GM19468 (cell line): Measurements from ENCODE around the gene SLC15A4.
"Not testable (repeated sequence)": the region's sequence is repeated elsewhere in the genome, so short reads cannot be mapped to it uniquely, and the experiment has no call there.

Experiments
- ATAC-seq: cut with Tn5 transposase; IDR thresholded peaks from one replicate; pipeline ENCODE4 v1.9.1; 2021; ENCODE audit warnings: mild to moderate bottlenecking, moderate library complexity, moderate number of reproducible peaks; ENCODE audit not compliant: unreplicated experiment; ENCODE audit errors: extremely low read depth

SLC15A4 gene

DNA sequence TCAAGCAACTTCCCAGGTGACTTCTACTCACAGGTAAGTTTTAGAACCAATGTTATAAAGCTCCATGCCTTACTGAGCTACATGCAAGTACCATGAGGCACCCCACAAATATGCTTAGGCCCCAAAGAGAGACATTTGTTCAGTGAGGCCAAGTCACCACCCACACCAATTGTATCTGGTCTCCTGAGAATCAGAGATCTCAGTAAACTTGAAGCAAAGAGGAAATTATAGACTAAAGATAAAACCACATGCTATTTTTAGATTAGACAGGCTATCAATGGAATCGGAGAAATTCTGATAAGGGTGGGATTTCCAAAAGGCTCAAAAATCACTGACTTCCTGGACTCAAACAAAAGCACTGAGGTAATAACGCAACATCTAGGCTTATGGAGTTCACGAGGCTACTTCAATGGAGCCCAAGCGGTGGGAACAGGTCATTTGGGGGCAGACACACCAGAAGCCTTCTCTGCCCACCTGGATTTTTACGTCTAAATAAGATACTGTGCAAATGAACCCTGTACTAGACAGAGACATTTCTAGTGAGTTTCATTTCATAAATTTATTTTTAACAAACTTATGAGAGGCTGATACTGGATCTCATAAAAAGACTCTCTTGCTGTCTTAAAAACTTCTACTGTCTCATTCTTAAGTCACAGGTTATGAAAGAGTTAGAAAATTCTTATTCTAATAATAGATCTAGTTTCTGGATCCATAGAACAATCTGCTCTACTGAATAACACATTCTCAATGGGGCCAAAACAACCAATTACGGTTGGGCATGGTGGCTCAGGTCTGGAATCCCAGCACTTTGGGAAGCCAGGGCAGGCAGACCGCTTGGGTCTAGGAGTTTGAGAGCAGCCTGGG lies 7.7 kb downstream of the SLC15A4 start:
- ATAC-seq: no peak

DNA sequence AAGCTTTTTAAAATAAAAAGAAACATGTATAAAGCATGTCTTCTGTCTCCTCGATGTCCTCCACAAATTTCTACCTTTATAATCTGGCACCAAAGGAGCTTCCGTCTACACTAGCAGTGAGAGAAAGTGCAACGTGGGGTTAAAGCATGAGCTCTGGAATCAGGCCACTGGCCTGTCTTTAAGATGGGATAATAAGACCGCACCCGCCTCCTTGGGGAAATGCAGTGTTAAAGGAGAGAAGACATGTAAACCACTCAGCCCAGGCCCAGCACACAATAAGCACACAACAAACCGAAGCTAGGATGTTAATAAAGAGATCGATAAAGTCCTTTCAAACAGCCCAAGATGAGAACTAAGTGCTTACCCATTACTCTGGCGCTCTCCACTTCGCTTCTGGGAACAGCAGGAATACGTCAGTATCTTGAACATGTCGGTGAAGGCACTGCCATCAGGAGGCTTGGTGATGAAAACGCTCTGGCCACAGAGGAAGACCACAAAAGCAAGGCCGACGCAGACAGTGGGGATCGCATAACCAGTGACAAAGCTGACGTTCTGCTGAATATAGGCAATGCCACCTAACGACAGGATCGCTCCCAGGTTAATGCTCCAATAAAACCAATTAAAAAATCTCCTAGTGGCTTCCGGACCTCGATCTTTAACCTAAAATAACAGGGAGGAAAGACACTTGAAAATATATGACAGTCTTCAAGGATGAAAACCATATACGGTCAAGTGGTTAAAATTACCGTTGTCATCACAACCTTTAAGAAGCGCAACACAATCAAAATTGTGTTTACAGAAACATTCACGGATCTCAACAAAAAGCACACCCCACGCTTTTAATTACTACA lies 9.1 kb downstream of the SLC15A4 start:
- ATAC-seq: no peak

DNA sequence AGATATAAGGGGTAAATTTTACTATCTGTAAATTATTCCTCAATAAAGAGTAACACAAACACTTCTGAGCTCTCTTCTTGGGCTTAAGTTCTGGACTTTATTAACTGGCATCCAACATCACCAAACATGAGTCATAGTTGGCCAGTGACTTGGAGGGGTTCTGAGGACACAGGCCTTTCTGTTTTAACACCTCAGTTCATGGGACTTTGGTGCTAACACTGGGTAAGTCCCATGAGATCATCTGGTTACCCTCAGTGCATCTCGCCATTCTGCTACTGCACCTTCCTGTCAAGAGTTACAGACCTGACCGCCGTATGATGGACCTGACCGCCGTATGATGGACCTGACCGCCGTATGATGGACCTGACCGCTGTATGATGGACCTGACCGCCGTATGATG lies 9.9 kb downstream of the SLC15A4 start:
- ATAC-seq: no peak

DNA sequence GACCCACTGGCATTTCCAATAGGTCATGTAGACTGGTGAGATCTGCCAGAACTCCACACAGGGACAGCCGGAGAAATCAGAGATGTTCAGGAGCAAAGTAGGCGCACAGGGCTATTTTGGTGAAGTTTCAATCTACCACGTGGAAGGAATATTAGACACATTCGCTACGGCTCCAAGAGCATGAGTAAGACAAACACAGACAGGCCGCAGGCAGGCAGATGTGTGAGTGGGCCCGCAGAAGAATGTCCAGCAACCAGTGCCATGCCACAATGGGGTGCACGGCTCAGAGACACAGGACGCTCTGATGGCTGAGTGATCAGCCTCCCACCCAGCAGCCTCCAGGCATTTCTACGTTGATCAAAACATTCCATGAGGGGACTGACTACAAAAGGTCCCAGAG lies 10.4 kb downstream of the SLC15A4 start:
- ATAC-seq: no peak

- no peak for ATAC-seq
These were observed 12.0 kb downstream of the SLC15A4 start for GRCh38 chr12:128811806-128812205.

DNA sequence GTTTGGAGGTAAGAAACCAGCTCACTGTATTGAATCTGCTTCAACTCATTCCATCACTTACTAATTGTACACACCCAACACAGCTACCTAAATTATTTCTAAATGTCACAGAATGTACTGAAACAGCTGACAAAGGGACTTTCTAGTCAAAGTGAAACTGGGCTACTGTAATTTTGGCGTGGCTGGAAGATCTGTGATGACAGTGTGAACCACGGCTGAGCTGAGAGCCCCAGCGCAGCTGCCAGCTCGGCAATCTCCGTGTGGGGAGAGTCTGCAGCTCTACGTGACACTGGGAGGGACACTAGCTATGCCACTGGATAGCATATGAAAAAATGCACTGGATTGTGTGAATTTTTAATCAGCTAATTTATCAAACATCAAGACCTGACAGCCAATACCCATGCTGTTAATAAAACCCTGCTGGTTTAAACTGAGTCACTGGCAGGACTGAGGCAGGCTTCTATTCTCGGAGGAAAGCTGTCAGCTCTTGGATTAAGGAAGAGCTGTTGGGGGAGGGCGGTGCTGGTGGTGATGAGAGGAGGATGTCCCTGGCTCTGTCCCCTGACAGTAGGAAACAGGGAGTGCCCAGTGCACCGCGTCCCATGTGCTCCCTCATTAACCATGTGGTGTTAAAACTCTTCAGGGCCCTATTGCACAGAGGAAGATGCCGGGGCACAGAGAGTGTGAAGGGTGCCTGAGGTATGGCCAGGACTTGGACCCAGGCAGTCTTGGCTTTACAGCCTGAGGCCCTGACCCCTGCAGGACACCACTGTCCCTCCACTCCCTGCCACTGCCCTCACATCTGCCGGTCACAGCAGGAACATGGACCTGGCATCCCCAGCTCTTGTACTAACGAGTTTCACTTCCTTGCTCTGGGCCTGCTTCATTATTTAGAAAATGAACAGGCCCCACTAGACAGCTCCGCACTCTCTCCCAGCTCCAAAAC lies 13.3 kb downstream of the SLC15A4 start:
- ATAC-seq: peak; percentile 92

DNA sequence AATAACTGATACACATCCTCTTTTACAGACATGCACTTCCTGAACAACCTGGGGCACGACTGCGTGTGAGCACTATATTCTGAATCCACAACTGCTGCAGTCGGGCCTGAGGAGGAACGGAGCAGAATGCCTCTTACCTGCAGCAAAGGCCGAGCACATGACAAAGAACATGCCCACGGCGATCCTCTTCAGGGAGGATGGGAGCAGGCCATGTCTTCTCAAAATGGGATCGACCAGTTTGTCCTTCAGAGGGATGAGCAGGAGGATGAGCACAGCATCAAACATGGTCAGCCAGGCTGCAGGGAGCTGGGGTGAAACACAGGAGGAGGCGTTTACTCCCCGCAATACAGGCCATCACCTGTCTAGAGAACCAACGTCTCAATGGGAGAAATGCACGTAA lies 15.1 kb downstream of the SLC15A4 start:
- ATAC-seq: no peak

GRCh38 chr12:128807161-128807724 lies 16.5 kb downstream of the SLC15A4 start:
- no peak for ATAC-seq

GRCh38 chr12:128806573-128806972 lies 17.2 kb downstream of the SLC15A4 start:
- ATAC-seq: no peak

DNA sequence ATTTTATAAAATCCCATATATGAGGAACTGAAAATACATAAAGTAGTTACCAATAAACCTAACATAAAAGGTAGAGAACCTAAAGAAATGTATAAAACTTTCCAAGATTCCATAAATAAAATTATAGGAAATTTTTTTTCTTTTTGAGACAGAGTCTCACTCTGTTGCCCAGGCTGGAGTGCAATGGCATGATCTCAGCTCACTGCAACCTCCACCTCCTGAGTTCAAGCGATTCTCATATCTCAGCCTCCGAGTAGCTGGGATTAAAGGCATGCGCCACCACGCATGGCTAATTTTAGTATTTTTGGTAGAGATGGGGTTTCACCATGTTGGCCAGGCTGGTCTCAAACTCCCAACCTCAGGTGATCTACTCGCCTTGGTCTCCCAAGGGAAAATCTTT lies 18.4 kb downstream of the SLC15A4 start:
- not testable (repeated sequence) for ATAC-seq

DNA sequence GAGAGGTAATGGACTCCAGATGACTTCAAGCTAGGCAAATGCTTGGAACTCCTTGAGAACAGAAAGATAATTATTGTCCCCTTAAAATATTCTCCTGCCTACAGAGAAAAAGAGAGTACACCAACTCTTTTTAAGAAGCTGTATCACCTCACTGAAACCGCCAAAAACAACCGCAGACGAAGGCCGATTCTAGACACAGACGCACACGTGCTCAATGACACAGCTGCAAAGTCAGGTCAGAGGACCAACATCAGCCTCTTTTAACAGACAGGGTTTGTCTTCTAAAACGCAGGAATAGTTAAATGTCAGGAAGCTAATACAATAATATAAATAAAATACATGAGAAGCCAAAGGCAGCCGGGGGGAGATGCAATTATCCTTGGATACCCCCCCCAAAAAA lies 19.0 kb downstream of the SLC15A4 start:
- ATAC-seq: no peak

DNA sequence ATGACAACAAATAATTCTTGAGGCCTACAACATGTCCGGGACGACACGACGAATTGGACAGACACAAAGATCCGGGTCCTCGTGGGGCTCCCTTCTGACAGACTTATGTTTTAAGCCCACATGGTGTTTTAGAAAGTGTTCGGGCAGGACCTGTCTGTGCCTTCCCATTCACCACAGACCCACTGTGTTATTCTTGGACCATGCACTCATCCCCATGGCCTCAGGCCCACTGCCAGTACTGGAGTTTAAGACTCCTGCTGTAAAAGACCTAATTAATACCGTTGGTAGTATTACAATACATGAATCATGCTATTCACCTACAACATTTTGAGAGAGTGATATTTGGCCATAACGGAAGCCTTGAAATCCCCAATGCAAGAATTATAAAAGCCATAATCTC lies 20.0 kb downstream of the SLC15A4 start:
- no peak for ATAC-seq

DNA sequence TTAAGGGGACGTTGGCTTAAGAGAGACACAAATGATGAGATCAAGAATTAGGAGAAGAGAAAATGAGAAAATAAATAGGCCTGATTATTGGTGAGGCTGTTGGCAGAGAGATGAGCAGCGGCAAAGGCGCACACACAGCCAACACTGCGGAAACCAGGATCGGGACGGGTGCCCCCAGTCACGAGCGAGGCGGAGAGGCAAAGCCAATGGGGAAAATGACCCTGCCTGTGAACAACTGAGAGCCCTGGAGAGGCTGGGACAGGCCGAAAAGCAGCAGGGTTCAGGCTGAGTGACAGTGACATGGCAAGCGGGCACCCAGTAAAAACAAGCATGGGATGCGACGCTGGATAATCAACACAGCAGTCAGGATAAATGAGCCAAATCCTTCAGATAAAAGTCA lies 21.0 kb downstream of the SLC15A4 start:
- ATAC-seq: no peak

DNA sequence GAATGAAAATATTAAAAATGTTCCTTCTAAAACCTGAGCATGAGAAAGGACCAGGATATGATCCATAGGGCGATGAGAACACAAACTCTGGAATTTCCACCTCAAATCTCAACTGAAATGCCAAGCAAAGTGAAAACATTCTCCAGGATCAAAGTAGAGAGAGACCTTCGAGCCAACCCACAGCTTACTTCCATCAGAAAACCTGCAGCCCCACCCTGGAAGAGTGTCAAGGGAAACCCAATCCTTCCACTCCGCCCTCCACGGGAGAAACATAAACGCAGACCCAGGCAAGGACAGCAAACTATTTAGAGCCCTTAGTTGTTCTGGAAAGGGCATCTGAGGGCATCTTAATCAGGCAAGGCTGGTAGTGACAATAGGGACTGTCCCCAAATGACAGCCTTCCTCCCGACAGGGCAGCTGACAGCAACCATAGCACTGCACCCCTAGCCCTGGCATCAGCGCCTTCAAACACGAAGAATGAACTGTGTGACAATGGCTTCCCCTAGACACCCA lies 21.8 kb downstream of the SLC15A4 start:
- ATAC-seq: no peak

DNA sequence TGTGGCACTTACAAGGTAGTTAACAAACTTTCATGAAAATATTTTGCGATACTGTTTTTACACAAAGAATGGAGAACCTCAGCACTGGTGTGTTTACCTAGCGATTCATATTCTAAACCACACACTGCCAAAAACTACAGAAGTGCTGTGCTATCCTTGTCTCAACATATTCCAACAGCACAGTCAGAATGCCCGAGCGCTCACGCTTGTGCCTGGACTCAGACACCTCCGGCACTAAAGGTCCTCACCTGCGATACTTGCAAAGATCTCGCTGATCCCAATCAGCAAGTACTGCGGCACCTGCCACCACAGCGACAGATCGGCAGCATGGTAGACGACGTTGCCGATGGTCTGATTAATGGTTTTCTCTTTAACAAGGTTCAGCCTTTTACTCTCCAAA lies 23.2 kb downstream of the SLC15A4 start:
- ATAC-seq: no peak

- no peak for ATAC-seq
These were observed 25.0 kb downstream of the SLC15A4 start for GRCh38 chr12:128798571-128799341.

DNA sequence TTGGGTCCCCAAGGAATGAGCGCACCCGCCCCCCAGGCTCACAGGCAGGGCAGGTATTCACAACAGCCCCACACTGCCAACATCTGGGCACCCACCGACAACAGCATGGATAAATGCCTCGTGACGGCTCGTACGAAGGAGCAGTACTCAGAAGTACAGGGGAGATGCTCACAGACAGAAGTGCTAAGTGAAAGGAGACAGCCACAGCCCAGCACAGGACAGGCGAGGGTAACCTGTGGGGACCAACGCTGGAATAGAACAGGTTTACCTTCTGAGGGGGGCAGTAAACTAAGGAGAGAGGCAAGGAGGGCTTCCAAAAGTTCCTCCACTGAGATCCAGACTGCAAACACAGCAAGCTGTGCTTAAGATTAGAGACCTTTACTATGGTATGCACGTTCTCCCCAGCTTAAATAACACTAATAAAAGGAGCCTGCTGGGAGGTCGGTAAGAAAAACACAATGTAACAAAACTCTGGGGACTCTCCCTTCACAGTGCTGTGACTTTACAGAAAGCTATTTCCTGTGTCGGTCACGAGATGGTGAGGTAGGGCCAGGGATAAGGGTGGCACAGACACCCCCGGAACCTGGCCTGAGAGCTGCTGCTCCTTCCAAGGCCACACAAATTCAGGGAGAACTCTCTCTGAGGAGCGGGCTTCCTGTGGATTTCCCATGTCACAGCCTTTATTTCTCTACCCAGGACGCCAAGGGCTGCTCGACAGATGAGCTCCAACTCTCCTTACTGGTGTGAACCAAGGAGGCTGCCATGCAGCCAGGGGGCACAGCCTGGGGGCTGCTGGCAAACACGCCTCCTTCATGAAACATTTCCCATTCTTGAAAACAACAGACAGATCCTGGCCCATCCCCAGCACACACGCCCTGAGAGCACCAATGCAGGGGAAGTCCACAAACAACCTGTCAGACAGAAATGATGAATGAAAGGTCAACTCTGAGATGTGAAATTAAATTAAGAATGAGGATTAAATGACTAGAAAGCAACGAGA lies 26.3 kb downstream of the SLC15A4 start:
- peak; percentile 37 for ATAC-seq
